Activated CD4-positive, alpha-beta T cell treated with anti-CD3 and anti-CD28 coated beads, Interleukin-2, amount 50 U/mL, for 16 hours (primary cell): ENCODE results near the gene OGFR.

Experiments used
- DNase-seq: peaks from one replicate; pipeline ENCODE4 v3.0.0-alpha.2; 2020

Gene OGFR

DNA sequence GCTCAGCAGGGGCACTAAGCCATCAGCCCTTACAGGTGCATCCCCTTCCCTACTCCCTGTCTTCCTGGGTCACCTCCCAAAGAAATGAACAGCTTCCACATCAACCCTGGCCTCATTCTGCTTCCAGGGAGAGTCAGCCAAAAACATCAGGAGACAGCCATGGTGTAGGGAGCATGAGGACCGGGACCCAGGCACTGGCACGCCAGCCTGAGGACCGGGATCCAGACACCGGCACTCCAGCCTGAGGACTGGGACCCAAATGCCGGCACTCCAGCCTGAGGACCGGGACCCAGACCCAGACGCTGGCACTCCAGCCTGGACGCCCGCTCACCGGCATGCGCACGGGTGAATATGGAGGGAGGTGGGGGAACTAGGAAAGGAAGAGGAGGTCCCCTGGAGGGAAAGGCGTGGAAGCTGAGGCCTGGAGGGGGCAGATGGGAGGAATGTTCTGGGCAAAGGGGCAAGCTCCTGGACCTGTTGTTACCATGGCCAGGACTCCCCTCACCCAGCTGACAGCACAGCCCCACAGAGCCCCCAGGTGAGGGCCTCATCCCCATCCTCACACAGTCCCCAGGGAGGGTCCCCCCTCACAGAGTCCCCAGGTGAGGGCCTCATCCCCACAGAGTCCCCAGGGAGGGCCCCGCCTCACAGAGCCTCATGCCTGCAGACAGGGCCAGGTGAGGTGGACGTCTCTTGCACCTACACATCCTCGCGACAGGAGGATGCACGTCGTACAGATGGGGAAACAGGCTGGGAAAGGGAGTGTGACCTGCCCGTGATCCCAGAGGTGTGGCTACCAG, 34.3 kb upstream of the OGFR start:
- no peak for DNase-seq

GRCh38 chr20:62770916-62771315, 33.7 kb upstream of the OGFR start:
- no peak for DNase-seq

GRCh38 chr20:62771396-62772102, 33.1 kb upstream of the OGFR start:
- DNase-seq, result no peak

DNA sequence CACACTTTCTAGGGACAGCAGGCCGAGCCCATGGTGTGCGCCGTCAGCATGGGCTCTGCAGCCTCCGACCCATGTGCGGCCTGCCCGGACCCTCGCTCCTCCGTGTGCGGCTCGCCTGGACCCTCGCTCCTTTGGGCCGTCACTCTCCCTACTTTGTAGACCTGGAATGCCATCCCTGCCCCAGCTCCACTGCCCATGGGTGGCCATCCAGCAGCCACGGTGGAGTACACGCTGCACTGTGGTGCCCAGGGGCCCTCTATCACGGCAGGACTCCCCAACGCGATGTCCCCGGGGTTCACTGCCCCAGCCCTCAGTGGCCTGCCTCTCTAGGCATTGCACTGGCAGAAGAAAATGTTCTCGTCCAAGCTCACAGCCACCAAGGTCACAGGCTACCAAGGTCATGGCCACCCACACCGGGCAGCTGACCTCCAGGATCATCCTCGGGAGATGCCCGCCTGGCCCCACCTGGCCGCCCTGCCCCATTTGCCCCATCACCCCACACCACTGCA, 32.5 kb upstream of the OGFR start:
- DNase-seq, result no peak

DNA sequence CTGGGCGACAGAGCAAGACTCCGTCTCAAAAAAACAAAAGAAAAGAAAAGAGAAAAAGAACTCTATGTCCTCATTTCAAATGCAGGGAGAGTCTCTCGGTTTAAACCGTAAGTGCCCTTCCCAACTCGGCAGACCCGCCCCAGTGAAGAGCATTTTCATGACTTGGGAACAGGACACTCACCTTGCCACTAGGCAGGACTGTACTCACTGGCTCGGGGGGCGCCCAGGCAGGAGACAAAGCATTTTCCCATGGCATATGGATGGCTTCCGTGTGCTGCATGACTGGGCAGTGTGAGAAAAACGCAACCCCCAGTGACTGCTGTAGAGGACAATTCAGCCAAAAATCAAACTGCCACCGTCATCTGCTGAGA, 32.0 kb upstream of the OGFR start:
- DNase-seq, result no peak

- DNase-seq, result no peak
Observed at GRCh38 chr20:62772990-62773844, 31.4 kb upstream of the OGFR start.

DNA sequence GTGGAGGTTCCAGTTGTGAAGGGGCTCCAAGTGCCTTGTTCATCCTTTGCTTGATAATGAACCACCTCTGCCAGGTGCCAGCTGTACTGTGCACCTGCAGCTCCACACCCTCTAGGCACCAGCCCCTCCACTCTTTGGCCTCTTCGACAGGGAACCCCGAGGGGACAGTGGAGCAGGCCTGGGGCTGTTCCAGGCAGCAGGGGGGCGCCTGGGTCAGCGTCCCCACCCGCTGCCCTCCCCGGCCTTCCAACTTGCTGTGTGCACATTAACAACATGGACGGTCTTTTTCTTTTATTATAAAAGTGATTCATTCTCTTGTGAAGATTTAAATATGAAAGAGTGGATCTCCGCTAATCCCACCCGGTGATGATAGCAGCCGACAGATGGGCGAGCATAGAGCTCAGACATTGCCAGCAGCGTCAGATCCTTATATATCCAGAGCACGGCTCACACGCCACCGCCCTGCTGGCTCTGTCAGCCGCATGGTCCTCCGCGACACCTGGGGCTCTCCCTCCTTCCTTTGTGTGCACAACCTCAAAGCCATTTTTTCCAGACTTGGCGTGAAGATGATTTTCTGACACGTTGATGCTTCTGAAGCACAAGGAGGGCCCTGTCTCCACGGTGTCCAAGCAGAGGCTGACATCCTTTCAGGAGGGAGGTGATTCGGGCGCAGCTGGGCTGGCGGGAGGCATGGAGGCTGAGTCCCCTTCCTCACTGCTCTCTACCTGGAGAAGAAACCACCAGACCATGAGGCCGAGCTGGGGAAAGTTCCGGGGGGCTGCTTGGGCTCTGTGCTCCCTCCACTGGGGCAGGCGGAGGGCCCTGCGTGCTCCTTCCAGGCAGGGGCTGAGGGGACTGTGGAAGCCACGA, 30.6 kb upstream of the OGFR start:
- no peak for DNase-seq

- DNase-seq, result no peak
Observed at GRCh38 chr20:62774762-62775161, 29.9 kb upstream of the OGFR start.

DNA sequence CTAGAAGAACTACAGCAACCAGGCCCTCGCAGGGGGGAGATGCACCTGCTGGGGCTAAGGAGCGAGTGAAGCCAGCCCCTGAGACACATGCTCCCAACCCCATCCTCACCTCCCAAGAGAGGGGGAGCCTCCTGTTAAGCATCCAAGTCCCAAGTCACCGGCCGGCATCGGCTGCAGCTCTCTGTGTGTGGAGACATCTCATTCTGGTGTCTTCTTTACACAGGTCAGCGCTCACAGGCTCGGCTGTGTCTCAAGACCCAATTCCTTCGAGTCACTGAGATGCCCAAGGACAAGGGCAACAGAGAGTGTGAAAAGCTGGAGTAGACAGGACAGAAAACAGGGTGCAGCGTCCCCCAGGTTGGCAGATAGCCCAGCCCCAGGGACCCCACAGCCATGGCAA, 29.4 kb upstream of the OGFR start:
- no peak for DNase-seq

DNA sequence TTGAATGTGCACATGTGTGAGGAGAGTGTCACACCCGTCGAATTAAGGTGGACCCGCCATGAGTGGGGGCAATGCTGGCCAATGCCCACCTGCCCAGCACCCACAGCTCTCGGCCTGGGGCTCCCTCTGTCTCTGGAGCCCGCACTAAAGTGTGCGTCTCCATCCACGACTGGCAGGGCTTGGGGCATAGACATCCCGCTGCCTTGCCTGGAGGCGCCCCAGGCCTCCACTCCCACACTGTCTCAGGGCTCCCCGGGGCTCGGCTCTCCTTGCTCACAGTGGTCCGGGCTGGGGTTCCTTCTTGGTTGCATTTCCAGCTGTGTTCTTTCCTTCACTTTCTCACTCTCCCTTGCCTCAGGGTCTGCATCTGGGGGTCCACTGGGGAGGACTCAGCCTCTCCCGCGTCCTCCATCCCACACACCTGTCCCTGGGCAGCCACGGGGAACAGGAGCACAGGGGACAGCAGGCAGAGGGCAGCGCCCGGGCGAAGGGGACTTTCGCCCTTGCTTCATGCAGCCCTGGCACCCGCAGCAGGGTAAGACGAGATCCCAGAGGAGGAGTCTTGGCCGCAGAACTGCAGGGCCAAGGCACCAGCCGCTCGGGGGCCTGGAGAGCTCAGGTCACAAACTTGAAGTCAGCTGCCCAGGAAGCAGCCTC, 28.5 kb upstream of the OGFR start:
- no peak for DNase-seq

DNA sequence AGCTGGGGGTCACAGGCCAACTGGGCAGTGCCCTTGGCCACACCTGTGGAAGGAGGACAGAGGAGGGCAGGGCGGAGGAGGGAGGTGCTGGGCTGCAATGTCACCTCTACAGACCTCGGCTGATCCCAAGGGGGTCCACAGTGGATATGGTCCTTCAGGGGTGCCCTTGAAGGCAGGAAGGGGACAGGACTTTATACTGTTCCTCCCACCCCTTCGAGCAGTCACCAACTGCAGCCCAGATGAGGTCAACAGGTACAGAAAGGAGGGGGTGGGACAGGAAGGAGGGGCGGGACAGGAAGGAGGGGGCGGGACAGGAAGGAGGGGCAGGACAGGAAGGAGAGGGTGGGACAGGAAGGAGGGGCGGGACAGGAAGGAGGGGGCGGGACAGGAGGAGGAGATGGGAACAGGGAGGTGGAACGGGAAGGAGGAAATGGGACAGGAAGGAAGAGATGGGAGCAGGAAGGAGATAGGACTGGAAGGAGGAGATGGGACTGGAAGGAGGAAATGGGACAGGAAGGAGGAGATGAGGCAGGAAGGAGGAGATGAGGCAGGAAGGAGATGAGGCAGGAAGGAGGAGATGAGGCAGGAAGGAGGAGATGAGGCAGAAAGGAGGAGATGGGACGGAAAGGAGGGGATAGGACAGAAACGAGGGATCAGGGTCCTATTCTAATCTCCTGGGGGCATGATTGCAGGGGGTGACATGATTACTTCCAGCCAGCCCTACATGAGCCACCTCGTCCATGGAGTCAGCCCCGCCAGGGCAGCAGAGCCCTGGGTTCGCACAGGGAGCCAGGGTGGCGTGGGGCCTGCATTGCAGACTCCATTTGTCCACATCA, 27.7 kb upstream of the OGFR start:
- DNase-seq, result peak; percentile 82

DNA sequence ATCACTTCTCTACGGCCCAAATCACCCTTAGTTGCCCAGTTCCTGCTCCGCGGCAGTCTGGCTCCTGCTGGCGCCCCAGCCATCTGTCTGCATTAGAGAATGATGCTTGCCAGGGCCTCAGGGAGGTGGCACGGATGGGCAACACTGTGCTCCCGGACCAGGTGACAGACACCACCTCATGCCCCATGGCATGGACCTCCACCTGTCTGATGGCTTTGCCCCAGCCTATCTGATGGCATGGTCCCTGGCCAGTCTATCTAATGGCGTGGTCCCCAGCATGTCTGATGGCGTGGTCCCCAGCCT, 27.2 kb upstream of the OGFR start:
- no peak for DNase-seq

DNA sequence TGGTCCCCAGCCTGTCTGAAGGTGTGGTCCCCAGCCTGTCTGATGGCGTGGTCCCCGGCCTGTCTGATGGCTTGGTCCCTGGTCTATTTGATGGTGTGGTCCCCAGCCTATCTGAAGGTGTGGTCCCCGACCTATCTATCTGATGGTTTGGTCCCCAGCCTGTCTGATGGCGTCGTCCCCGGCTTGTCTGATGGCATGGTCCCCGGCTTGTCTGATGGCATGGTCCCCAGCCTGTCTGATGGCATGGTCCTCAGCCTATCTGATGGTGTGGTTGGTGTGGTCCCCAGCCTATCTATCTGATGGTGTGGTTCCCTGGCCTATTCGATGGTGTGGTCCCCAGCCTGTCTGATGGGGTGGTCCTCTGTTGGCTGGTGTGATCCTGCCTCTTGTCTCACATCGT, 26.6 kb upstream of the OGFR start:
- DNase-seq, result no peak

DNA sequence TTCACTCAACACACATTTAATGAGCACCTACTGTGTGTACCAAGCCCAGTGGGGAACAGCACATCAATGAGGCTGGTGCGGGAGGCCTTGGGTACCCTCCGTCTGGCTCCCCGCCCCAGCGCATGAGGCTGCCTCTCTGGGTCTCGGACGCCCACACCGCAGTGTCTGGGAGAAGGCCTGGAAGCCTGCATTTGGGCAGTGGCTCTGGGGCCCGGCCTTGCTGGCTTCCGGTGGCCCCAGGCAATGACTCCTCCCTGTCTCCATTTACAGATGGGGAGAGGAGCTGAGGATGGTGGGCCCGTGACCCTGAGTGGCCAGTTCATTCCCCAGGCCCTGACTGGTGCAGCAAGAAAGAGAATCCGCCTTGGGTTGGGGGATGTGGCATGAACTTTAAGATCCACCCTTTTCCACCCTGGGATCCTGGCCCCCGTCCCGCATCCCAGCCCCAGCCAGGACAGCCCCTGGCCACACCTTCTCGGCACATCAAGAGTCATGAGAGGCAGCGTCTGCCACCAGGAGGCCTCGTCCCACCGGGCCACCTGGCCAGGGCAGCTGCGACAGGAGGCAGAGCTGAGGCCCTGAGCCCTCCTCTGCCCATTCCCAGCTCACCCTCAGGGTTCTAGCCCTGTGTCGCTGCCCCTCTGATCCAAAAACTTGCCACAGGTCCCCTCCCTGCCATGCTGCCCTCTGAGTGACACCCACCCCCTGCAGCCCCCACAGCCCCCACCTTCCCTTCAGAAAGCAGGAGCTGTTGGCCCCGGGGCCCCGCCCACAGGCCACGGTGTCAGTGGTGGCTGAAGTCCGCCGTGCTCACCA, 25.8 kb upstream of the OGFR start:
- DNase-seq, result no peak

DNA sequence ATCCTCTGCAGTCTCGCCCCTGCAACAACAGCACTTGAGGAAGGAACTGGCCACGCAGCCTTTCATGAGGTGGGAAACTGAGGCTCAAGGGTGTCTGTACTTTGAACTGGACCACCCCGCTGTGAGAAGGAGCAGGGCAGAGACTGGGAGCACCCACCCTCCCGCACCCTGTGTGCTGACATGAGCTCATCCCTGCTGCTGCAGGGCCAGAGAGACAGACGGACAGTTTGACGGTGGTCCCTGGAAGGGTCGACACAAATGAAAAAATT, 25.3 kb upstream of the OGFR start:
- no peak for DNase-seq

DNA sequence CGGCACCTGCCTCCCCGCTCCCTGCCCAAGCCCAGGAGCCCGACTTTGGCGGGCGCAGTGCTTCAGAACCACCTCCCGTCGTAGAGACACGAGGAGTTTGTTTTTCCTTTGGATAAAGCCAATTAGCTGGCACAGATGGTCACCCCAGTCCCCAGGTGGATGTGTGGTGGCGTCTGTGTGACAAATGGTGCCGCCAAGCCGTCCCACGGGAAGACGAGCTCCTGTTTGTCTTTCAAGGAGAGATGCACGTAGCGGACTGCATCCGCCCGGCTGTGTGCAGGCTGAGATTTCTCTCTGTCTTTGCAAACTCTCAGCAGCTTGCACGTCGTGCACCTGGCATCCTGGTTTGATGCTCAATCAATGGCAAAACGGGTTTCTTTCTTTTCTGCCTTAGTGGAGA, 24.4 kb upstream of the OGFR start:
- DNase-seq, result no peak

DNA sequence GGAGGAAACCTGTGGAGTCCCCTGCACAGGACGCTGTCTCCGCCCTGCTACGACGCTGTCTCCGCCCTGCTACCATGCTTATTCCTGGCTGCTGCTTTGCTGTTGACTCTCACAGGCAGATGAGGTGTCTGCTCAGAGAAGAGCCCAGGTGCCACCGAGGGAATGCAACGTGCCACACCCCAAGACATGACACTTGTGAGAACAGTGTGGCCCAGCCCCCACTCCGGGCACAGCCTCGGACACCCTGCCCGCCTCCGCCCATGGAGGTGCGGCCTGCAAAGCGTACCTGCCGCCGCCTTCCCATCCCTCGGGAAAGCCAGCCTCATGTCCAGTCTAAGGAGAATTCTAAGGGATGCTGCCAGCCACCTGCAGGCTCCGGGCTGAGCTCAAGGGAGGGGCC, 23.9 kb upstream of the OGFR start:
- DNase-seq, result no peak

DNA sequence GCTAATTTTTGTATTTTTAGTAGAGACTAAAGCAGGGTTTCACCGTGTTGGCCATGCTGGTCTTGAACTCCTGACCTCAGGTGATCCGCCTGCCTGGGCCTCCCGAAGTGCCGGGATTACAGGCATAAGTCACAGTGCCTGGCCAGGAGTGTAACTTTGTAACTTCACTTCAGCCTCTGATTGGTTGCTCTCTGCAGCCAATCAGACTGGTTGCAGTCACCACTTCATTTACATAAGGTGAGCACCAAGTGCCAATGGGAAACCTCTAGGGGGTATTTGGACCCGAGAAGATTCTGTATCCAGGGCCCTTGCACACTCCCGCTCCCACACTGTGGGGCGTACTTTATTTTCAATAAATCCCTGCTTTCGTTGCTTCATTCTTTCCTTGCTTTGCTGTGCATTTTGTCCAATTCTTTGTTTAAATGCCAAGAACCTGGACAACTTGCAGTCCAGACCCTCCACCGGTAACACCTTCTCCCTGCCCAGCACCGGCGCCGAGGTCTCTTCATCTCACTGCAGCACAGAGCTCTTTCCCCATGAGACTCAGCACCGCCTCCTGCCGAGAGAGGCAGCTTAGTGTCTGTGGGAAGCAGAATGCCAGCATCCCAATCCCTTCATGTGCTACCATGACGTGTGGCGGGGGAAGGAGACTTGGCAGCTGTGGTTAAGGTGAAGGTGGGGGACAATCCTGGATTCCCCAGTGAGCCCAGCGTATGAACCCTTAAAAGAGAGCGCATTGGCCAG, 22.3 kb upstream of the OGFR start:
- no peak for DNase-seq

- no peak for DNase-seq
Observed at GRCh38 chr20:62782893-62783278, 21.7 kb upstream of the OGFR start.

DNA sequence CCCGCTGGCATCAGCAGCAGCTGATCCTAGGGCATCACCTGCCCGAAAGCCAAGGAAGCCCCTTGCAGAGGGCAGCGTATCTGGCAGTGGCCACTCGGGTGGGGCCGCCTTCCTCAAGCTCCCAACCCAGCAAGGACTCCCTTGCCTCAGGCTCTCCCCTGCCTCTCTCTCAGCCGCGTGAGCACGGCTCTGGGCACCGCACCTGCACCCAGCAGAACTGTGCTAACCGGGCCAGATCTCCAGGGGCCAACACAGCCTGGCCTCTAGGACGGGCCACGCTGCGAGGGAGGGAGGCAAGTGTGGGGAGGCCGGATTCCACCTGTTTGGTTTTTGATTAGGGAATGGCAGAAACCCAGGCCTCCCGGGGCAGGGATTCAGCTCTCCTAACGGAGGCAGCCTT, 20.1 kb upstream of the OGFR start:
- DNase-seq, result no peak
